Measurements from ENCODE around the gene TRMO.

- TF ChIP-seq PKNOX1 (IDR thresholded peaks at IDR 0.05) (no peak), ARNT (IDR thresholded peaks at IDR 0.05) (no peak), CTBP1 (IDR thresholded peaks at IDR 0.05; ENCODE audit: borderline replicate concordance) (no peak), ELF4 (IDR thresholded peaks at IDR 0.05) (no peak), SP1 (IDR thresholded peaks at IDR 0.05) (no peak), SUZ12 (IDR thresholded peaks at IDR 0.05) (no peak), NFRKB (IDR thresholded peaks at IDR 0.05) (no peak), FOXM1 (IDR thresholded peaks at IDR 0.05; ENCODE audit: borderline replicate concordance) (no peak), ZNF384 (IDR thresholded peaks at IDR 0.05) (no peak)
These were observed 19.1 kb downstream of the TRMO start for GRCh38 chr9:97903177-97903576.

Measured in HEK293T (cell line).